Activated CD8-positive, alpha-beta memory T cell treated with anti-CD3 and anti-CD28 coated beads for 1 hour (primary cell): ENCODE data around the gene PRPF19.

Source experiments
- DNase-seq, 2 donors: peaks; one replicate each; pipeline ENCODE4 v3.0.0-alpha.2; 2020; ENCODE audit warnings: low read depth in 1 of 2; ENCODE audit errors: extremely low read depth in 1 of 2

The PRPF19 gene

DNA sequence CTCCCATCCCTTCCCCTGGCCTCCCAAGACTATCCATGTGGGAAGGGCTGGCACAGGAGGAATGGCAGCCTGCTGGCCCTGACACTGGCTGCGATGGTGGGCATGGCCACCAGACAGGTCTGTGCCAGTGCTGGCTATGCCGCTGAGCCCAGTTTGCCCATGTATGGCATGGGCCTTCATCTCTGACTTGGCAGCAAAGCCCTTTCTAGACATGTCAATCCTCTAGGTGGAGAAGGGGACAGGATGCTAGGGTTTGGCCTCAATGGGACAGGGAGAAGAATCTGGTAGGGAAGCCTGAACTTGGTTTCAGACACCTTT, 30.3 kb downstream of the PRPF19 start:
- no peak for DNase-seq

DNA sequence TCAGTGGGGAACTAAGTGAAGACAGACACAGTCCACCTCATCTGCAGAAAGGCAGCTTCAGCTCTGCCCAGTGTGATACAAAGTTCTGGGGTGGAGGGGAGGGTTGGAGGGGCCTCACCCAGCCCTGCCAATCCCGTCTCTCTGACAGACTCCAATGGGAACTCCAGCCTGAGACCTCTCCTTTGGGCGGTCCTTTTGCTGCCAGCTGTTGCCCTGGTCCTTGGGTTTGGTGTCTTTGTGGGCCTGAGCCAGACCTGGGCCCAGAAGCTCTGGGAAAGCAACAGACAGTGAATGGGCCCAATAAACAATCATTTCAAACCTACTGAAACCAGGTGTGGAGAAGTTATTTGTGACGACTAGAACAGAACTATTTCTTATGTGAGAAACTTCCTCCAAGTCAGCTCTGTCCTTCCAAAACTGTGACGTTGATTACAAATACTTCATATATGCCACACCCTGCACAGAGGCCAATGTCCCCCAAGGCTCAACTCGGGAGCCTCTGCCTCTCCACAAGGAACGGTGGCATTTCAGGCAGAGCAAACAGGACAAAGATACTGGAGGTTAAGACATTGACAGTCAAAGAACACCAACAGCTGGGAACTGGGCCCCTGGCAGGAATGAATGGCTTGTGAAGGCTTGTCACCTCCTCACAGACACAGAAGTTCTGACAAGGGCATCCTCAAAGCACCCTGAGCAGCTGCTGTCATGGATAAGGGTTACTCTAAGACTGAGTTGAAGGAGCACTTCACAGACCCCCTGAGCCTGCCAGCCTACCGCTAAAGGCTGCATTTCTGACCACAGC, 30.8 kb downstream of the PRPF19 start:
- DNase-seq, result no peak

DNA sequence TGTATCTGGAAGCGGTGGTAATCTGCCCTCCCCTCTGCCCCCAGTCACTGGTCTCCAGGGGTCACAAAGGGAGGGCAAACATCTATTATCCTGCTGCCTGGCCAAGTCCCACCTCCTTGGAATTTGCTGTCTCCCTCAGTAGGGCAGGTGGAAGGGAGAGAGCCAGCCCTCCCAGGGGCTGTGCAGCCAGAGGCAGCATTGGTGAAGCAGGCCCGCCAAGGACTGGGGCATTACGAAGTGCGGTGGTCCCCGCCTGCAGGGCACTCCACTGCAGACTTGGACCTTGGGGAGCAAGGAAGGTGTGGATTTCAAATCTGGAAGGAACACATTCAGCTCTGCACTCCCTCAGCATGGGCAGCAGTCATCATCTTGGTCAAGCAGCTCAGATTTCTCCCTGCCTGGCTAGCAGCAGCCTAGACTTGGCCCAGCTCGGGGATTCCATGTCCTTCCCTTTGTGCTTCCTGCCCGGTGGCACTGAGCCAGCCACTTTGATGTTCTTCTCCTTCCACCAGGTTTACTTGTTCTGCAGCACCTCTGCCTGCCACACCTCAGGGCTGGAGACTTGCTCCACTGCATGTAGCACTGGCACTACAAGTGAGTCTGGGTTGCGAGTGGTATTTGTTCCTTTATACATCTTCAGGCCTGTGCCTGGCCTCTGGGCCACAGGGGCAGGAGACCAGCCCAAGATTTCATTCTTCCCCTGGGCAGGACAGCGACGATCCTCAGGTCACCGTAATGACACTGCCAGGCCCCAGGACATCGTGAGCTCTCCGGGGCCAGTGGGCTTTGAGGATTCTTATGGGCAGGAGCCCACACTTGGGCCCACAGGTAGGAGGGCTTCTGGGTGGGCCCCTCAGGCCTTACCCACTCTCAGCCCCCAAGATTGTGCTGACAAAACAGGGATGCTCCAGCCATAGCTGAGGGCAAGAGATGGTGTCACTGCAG, 31.7 kb downstream of the PRPF19 start:
- DNase-seq, result no peak

DNA sequence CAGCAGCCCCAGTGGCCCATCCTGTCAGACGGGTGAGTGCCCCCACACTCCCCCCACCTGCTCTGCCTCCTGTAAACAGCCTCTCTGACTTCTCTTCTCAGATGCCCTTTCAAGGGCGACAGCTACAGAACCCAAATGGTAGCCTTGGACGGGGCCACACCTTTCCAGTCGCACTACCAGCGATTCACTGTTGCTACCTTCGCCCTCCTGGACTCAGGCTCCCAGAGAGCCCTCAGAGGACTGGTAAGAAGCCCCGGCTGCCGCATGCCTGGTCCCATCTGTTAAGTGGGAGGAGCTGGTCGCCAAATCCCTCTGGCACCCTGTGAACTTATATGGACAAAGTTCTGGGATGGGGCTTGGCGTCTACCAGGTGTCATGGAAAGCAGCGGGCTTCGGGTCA, 32.9 kb downstream of the PRPF19 start:
- DNase-seq, result no peak

DNA sequence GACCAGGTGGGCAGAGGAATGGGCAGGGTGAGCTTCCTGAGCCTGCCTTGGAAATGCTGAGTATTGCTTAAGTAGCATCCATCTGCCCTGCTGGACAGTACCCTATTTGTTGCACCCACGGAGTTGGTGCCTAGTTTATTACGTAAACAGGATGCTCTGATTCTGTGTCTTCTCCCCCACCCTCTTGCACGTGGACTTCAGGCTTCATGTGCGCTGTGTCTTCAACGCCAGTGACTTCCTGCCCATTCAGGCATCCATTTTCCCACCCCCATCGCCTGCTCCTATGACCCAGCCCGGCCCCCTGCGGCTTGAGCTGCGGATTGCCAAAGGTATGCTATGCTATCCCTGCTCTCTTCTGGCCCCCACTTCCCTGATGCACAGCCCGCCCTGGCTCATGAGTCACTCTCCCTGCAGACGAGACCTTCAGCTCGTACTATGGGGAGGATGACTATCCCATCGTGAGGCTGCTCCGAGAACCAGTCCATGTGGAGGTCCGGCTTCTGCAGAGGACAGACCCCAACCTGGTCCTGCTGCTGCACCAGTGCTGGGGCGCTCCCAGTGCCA, 33.3 kb downstream of the PRPF19 start:
- DNase-seq, result no peak

DNA sequence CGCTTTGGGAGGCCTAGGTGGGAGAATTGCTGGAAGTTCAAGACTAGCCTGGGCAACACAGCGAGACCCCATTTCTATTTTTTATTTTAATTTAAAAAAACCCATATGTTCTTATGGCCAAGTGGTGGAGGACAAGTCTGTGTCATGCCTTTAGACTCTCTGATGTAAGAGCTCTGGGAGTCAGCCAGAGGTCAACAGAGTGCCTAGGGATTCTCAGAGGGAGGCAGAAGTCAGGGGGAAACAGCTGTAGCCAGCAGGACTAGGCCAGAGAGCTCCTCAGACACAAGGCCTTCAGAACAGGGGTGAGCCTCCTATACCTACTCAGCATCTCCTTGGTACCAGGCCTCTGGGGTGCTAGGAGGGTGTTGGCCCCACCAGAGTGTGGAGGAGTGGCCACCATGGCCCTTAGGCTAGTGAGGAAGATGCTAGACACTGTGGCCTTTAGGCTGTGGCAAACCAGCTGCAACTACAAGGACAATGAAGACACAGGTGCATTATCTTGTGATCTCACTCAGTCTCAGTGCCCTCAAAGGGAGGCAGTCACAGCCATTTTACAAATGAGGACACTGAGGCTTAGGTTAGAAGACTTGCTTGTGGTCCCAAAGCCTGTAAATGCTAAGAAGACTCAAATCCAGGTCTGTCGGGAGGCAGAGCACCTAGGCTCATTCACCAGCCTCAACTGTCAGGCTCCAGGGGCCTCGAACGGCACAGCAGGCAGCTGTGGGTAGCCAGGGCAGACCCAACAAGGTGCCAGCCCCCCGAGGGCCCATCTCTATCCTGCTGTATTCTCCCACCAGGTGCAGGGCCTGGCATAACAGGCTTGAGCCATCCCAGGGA, 34.0 kb downstream of the PRPF19 start:
- DNase-seq, result no peak

DNA sequence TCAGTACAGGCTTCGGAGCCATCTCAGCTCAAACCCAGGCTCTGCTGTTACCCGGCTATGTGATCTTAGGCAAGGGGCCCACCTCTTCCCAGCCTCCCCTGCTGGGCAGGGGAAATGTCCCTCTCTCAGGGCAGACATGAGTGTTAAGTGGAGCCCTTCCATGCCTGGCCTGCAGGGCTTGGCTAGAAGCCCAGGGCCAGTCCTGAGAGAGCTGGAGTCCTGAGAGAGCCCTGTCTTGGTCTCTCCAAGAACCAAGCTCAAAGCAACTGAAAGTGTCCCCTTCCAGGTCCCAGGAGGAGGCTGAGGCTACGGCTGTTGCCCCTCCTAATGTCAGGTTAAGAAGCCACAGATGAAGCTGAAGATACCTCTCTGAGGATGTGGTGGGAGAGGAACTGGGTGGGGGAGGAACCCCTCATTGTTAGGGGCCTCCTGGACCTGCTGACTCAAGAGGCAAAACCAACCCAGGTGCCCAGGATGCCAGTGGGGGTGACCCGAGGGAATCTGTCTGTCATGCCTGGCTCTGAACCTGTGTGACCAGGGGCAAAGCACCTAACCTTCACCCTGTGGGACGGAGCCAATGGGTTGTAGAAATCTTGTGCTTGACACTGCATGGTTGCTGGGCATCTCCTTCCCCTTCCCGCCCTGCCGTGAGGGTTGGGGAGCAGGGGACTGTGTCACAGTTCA, 34.9 kb downstream of the PRPF19 start:
- no peak for DNase-seq

DNA sequence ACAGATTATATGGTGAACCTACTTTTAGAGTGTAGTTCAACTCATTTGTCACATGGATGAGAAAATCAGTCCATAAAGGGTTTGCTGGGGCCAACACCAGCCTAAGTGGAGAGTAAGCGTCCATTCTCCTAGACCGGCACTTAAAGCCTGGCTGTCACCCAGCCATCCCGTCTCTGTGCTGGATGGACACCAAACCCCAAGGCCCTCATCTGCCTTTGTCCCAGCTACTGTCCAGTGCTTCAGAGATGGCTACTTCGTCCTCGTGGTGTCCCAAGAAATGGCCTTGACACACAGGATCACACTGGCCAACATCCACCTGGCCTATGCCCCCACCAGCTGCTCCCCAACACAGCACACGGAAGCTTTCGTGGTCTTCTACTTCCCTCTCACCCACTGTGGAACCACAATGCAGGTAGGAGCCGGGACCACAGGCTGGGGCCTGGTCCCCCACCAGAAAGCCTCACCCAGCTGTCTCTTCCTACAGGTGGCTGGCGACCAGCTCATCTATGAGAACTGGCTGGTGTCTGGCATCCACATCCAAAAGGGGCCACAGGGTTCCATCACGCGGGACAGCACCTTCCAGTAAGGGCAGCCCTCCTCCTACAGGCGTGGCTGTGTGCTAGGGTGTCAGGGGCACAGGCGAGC, 35.5 kb downstream of the PRPF19 start:
- no peak for DNase-seq

DNA sequence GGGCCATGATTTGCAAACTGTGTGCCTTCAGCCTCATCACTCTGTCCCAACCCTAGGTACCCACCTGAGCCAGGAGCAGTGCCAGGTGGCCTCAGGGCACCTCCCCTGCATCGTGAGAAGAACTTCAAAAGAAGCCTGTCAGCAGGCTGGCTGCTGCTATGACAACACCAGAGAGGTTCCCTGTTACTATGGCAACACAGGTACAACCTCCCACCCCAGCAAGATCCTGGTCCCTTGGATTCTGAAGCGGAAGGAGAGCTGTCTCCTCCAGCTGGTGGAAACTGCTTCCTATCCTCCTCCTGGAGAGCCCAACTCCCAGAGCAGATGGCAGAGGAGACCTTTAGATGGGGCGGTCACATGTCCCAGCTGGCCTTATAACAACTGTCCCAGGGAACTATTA, 36.1 kb downstream of the PRPF19 start:
- DNase-seq, result no peak

DNA sequence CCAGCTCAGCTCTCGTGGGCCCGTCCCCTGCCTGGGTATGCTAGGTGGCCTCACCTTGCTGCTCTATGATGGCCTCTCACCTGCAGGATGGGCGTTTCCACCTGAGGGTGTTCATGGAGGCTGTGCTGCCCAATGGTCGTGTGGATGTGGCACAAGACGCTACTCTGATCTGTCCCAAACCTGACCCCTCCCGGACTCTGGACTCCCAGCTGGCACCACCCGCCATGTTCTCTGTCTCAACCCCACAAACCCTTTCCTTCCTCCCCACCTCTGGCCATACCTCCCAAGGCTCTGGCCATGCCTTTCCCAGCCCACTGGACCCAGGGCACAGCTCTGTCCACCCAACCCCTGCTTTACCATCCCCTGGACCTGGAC, 36.9 kb downstream of the PRPF19 start:
- DNase-seq, result no peak

DNA sequence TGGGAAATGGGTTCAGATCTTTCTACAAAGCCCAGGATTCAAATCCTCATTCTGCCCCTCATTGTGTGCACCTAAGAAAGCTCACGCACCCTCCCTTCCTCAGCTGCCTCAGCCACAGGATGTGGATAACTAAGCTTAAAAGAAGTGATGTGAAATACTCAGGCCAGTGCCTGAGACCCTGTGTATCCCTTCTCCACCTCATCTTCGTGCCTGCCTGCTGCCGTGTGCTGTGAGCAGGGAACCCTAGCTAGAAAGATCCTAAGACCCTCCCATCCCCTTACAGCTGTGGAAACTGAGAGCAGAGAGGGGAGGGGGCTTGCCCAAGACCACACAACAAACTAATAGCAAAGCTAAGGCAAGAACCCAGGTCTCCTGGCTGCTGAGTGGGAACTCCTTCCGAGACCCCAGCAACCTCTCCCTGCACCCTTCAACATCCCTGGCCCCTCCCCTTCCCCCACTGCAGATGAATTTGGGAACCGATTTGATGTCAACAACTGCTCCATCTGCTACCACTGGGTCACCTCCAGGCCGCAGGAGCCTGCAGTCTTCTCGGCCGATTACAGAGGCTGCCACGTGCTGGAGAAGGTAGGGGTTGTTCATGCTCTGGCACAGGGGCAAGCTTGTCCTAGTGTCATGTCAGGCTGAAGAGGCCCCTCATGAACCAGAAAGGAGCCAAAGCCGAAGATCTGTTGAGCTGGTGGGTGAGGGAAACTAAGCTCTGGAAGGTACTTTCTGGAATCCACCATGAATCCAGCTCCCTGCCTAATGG, 37.5 kb downstream of the PRPF19 start:
- DNase-seq, result no peak

DNA sequence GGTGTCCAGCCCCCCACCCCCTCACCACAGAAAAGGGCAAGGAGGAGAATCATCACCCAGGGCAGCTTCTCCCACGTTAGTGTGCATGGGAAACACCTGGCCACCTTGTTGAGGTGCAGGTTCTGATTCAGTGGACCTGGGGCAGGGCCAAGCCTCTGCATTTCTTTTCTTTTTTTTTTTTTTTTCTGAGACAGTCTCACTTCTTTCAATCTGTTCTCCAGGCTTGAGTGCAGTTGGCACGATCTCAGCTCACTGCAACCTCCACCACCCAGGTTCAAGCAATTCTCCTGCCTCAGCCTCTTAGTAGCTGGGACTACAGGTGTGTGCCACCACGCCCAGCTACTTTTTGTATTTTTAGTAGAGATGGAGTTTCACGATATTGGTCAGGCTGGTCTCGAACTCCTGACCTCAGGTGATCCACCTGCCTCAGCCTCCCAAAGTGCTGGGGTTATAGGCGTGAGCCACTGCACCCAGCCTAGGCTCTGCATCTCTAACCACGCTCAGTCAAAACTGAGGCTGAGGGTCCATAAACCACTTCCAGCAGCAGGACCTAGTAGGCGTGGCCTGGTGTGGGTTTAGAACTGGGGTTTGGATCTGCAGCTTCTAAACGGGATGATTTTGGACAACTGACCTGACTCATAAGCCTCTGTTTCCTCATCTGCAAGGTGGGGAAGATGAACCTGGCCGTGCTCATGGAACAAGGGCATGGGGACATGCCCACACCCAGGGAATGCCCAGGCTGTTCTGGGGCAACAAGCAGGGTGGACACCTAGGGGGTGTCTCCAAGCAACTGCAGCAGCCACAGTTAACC, 38.3 kb downstream of the PRPF19 start:
- DNase-seq, result no peak

DNA sequence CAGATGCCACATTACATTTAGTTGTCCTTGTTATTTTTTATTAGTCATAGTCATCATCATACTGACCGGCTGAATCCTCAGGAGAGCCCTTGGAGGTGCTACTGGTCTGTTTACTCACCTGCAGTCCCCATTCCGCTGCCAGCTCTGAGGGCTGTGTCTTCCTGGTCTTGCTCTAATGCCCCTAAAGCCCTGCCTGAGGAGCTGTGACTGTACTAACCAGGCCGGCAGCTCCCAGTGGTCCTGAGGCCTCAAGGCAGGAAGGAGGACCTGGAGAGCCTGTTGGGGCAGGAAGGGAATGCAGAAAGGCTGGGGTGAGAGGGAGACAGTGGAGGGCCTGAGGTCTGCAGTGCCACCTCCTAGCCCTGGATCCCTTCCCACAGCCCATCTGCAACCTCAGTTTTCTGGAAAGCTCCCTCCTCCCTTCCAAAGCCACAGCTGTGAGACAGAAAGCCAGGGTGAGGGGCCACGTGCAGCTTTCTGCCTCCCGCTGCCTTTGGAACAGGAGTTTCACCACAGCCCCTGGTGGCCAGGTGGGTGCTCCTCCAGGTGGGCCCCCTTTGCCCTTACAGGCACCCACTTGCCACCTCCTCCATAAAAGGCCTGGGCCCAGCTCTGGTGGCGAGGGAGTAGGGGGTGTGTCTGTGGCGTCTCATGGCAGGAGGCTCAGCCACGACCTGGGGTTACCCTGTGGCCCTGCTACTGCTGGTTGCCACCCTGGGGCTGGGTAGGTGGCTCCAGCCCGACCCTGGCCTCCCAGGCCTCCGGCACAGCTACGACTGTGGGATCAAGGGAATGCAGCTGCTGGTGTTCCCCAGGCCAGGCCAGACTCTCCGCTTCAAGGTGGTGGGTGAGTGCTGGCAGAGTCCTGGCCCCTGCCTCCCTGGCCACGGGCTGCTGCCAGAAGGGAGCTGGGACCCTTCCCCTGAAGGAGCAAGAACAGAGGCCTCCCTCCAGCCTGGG, 39.2 kb downstream of the PRPF19 start, which contains the start of gene ZP1:
Gene ZP1 (plus strand): TSS at position 632 of the 960 bp plus-strand sequence. CDS start 20 bp downstream, at position 652.
- DNase-seq, result no peak

DNA sequence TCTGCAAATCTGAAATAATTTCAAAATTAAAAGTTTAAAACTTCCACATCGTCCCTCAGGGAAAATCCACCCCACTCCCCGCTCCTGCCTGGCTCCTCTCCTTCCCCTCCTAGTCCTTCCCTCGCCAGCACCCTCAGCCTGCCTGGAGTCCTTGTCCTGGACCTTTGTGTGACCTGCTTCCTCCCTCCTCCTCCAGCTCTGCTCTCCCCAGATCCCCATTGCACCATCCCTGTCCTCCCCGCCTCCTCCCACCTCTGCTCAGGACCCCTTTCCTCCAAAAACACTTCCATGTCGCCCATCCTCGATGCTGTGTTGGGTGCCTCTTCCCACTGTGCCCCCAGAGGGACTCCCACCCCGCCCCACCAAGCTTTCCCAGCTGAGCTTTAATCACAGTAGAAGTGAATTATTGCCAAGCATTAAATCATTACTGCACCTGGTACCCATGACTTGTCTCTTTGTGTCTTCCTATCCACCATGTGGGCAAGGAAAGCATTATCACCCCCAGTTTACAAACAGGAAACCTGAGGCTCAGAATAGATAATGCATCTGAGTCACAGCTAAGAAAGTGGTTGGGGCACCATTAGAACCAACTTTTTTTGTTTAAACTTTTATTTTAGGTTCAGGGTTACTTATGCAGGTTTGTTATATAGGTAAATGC, 41.4 kb downstream of the PRPF19 start:
- DNase-seq, result no peak

DNA sequence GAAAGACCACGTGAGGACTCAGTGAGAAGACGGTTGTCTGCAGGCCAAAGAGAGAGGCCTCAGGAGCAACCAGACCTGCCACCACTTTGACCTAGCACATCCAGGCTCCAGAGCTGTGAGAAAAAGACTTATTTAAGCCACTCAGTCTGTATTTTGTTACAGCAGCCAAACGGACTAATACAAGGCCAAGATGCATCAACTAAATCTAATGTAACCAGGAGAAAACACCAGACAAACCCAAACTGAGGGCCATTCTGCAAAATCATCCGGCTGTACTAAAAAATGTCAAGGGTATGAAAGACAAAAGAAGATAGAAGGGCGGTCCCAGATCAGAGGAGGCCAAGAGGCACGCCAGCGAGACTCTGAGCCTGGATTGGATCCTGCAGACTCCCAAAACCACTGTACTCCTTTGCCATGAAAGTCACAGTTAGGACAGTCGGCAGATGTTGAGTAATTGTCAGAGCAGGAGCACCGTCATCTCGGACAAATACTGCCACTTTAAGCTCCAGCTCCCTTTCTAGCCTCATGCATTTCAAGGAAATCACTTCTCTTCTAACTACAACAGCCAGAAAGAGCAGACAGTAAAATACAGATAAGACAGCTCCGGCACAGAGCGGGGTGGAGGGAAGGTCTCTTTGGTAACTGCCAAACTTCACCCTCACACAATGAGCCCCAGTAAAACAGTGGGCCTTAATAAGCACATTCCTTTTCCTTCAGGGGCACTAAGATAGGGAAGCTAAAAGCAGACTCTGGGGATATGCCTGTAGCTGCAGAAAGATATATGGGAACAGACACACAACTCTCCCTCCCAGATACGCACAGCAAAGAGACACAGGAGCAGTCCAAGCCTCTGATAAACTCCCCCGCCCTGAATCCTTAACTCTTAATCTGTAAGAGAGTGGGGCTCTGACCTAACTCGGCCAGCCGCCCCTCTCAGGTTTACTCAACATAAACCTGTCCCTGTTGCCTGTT, 42.5 kb downstream of the PRPF19 start:
- DNase-seq, result no peak
